A549 treated with Hydrocortisone at 1 μM for 4 hours (cell line): ENCODE data around the gene ACKR2. TPM values are rescaled to one million over a fixed set of nuclear protein-coding genes. Genes with fewer than 3 reads are reported as not detected.

Experiments
- total RNA-seq: library from RNA; stranded (reverse); fragments of 200-300 nt; extraction: Qiagen RNA extraction; gene quantifications from 5 replicates; pipeline ENCODE4 v1.2.3, GENCODE V29; 2022

Gene ACKR2, protein sequence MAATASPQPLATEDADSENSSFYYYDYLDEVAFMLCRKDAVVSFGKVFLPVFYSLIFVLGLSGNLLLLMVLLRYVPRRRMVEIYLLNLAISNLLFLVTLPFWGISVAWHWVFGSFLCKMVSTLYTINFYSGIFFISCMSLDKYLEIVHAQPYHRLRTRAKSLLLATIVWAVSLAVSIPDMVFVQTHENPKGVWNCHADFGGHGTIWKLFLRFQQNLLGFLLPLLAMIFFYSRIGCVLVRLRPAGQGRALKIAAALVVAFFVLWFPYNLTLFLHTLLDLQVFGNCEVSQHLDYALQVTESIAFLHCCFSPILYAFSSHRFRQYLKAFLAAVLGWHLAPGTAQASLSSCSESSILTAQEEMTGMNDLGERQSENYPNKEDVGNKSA
- total RNA-seq, result 0.12 to 0.14 TPM (median 0.13 TPM) in 3 of 5 replicates, not detected in the others

DNA sequence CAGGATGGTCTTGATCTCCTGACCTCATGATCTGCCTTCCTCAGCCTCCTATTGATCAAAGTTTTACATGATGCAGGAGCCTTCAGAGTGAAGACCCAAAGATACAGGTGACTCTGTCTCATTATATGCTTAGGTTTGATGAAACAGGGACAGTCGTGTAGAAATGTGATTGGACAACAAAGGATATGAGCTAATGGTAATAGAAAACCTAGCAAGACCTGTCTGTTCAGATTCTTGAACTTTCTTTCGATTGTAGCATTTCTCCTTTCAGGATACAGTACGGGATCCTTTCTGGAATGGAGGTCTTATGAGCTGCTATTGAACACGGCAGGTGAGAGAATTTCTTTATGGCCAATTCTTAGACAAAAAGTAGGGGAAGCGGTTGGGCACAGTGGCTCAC lies at the start of gene ACKR2:
Gene ACKR2 (plus strand): TSS at position 244 of the 400 bp plus-strand sequence. CDS start 55,058 bp downstream, outside the sequence.

GRCh38 chr3:42772670-42773408 lies 36.4 kb upstream of the ACKR2 start, which contains the start of gene CCDC13:
Gene CCDC13, minus strand, starts transcription at chr3:42773253. Its CDS starts 14,908 bp downstream, at chr3:42758345.

DNA sequence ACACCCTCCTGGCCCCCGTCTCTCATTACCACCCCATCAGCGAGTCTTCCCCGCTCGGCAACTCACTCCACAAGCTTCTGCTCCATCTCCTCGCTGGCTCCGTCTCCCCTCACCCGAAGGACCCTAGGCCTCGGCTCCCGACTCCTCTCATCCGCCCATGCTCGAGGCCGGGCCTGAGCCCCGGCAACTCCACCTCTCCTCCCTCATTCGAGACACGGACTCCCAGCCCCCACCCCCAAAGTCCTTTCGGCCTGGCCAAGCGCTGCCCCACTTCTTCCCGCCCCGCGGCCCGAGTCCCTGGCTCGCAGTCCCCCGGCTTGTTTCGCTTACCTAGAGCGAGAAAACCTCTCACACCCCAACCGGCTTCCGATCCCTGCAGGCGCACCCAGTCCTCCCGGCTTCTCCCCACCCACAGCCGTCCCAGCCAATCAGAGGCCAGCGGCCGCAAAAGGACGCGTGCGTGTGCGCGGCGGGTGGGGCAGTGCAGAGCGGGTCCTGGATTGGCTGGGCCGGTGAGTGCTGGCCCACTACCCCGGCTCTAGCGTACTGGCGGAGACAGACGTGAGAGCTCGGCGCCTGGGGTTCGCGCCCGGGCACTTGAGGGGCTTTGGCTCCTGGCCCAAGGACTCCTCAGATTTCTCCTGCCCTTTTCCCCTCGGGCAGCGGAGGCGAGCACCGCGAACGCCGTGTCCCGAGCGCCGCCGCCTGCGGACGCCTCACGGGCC lies 5.0 kb upstream of the ACKR2 start, which contains the start of gene HIGD1A:
Gene HIGD1A (minus strand): TSS at position 385 of the 725 bp plus-strand sequence. CDS start 10,237 bp downstream, outside the sequence.

GRCh38 chr3:42875325-42876151 lies 66.3 kb downstream of the ACKR2 start, which contains the start of gene CYP8B1:
Gene CYP8B1, minus strand, starts transcription at chr3:42875879. Its CDS starts 63 bp downstream, at chr3:42875816.

GRCh38 chr3:42906070-42906847 lies 97.0 kb downstream of the ACKR2 start, which contains the start of gene ZNF662:
Gene ZNF662, plus strand, starts transcription at chr3:42906142. Its CDS starts 1,973 bp downstream, at chr3:42908115.

Other genes starting within 250 kb of the ACKR2 start
- gene SEC22C, start 227.5 kb upstream of the ACKR2 start, total RNA-seq, result 29.4 to 36.9 TPM (median 35.3 TPM) in 5 replicates
- 18.5 to 19.9 TPM (median 18.7 TPM) in 5 replicates for gene SS18L2, start 218.6 kb upstream of the ACKR2 start, total RNA-seq
- 8.5 to 12.8 TPM (median 11.0 TPM) in 5 replicates for gene NKTR, start 208.8 kb upstream of the ACKR2 start, total RNA-seq
- gene ZBTB47, start 155.7 kb upstream of the ACKR2 start, total RNA-seq, result 5.5 to 6.7 TPM (median 6.0 TPM) in 5 replicates
- not detected in 5 replicates for gene KLHL40, start 123.9 kb upstream of the ACKR2 start, total RNA-seq
- gene HHATL, start 106.6 kb upstream of the ACKR2 start, total RNA-seq, result not detected in 5 replicates
- 0.30 to 0.54 TPM (median 0.35 TPM) in 5 replicates for gene CCDC13, start 36.2 kb upstream of the ACKR2 start, total RNA-seq
- 67.3 to 97.6 TPM (median 74.1 TPM) in 5 replicates for gene HIGD1A, start 5.0 kb upstream of the ACKR2 start, total RNA-seq
- gene CYP8B1, start 66.4 kb downstream of the ACKR2 start, total RNA-seq, result not detected in 5 replicates
- not detected in 5 replicates for gene ZNF662, start 96.7 kb downstream of the ACKR2 start, total RNA-seq
- not detected in 5 replicates for gene GASK1A, start 169.9 kb downstream of the ACKR2 start, total RNA-seq